Stimulated activated CD8-positive, alpha-beta memory T cell treated with anti-CD3 and anti-CD28 coated beads, Interleukin-15, amount 100 ng/mL, for 1 hour (primary cell): ENCODE data around the gene ZNF750.

Experiments
- DNase-seq: peaks from one replicate; pipeline ENCODE4 v3.0.0-alpha.2; 2020; ENCODE audit warnings: low read depth

The ZNF750 gene

GRCh38 chr17:82812058-82812457 is 27.8 kb downstream of the ZNF750 start:
- no peak for DNase-seq

GRCh38 chr17:82810644-82811430 is 29.0 kb downstream of the ZNF750 start:
- no peak for DNase-seq

GRCh38 chr17:82808921-82809905 is 30.6 kb downstream of the ZNF750 start:
- DNase-seq, result no peak

- DNase-seq, result no peak
These were observed 31.8 kb downstream of the ZNF750 start for GRCh38 chr17:82808006-82808405.

- DNase-seq, result no peak
These were observed 32.3 kb downstream of the ZNF750 start for GRCh38 chr17:82807562-82807961.

GRCh38 chr17:82807101-82807500 is 32.7 kb downstream of the ZNF750 start:
- no peak for DNase-seq

GRCh38 chr17:82806645-82807044 is 33.2 kb downstream of the ZNF750 start:
- DNase-seq, result no peak

- DNase-seq, result no peak
These were observed 34.0 kb downstream of the ZNF750 start for GRCh38 chr17:82805823-82806222.

- DNase-seq, result no peak
These were observed 34.6 kb downstream of the ZNF750 start for GRCh38 chr17:82805254-82805653.

- no peak for DNase-seq
These were observed 35.2 kb downstream of the ZNF750 start for GRCh38 chr17:82804442-82805191.

GRCh38 chr17:82803606-82804005 is 36.2 kb downstream of the ZNF750 start:
- no peak for DNase-seq

GRCh38 chr17:82803185-82803584 is 36.6 kb downstream of the ZNF750 start:
- no peak for DNase-seq

- DNase-seq, result no peak
These were observed 37.6 kb downstream of the ZNF750 start for GRCh38 chr17:82802075-82802780.

- no peak for DNase-seq
These were observed 38.3 kb downstream of the ZNF750 start for GRCh38 chr17:82801377-82801970.

- DNase-seq, result no peak
These were observed 38.9 kb downstream of the ZNF750 start for GRCh38 chr17:82800885-82801284.

GRCh38 chr17:82799591-82799990 is 40.2 kb downstream of the ZNF750 start:
- no peak for DNase-seq

GRCh38 chr17:82798752-82799151 is 41.1 kb downstream of the ZNF750 start:
- DNase-seq, result no peak

- DNase-seq, result no peak
These were observed 42.8 kb downstream of the ZNF750 start for GRCh38 chr17:82797061-82797460.

GRCh38 chr17:82795615-82796014 is 44.2 kb downstream of the ZNF750 start:
- no peak for DNase-seq

GRCh38 chr17:82794781-82795482 is 44.9 kb downstream of the ZNF750 start:
- DNase-seq, result no peak
